T-cell (primary cell): ENCODE data around the gene PTX4. TPM values are rescaled to one million over a fixed set of nuclear protein-coding genes. Genes with fewer than 3 reads are reported as not detected.

Experiments
- ATAC-seq, 4 experiments: fragments of 200-7000 bp in 3 of 4; fragments of 150-1000 bp in 1 of 4; cut with Tn5 transposase; replicated peaks in 1 of 4; 1 replicate in 3 of 4; 2 replicates in 1 of 4; pipeline ENCODE4 v1.10.0; 2021; ENCODE audit warnings: moderate library complexity in 3 of 4, mild to moderate bottlenecking in 2 of 4, moderate number of reproducible peaks in 1 of 4
- CTCF ChIA-PET, 2 donors: fragments of 300-600 bp; sonication (Branson Sonifier 250); formaldehyde crosslinking; loops; one replicate each; lab custom pipeline; 2022; ENCODE audit warnings: antibody characterized with exemption in 2 of 2; lab: Charles Lee
- POLR2A ChIA-PET, 2 donors: fragments of 300-600 bp; sonication (Branson Sonifier 250); formaldehyde crosslinking; loops; one replicate each; lab custom pipeline; 2022; ENCODE audit warnings: antibody characterized with exemption in 2 of 2; lab: Charles Lee
- DNase-seq, 35 experiments: peaks; one replicate each; pipeline versions ENCODE4 v3.0.0 to v3.0.0-alpha.2; 2013 to 2023
- H3K27ac ChIP-seq: one replicate; pipeline ENCODE4 v1.5.1; 2013; ENCODE audit warnings: low read length
- H3K27me3 ChIP-seq, 2 experiments: replicated peaks in 1 of 2; 1 replicate in 1 of 2; 2 replicates in 1 of 2; pipeline versions ENCODE4 v1.6.1 to v1.7.0; 2013; ENCODE audit warnings: low read length in 1 of 2, mixed read lengths in 1 of 2; ENCODE audit not compliant: control insufficient read depth in 2 of 2, insufficient read depth in 2 of 2; ENCODE audit errors: extremely low read depth in 1 of 2
- H3K36me3 ChIP-seq, 2 donors: 1 replicate in 1 of 2; 2 replicates in 1 of 2; pipeline versions ENCODE4 v1.6.1 to v1.7.0; 2013; ENCODE audit warnings: low read length in 1 of 2; ENCODE audit not compliant: control insufficient read depth in 2 of 2, insufficient read depth in 1 of 2; ENCODE audit errors: extremely low read depth in 1 of 2
- H3K4me1 ChIP-seq, 2 experiments: 1 replicate in 1 of 2; 2 replicates in 1 of 2; pipeline versions ENCODE4 v1.6.1 to v1.7.0; 2013; ENCODE audit warnings: low read length in 2 of 2, mixed read lengths in 1 of 2; ENCODE audit not compliant: insufficient read depth in 2 of 2, control insufficient read depth in 1 of 2; ENCODE audit errors: extremely low read depth in 1 of 2
- H3K4me3 ChIP-seq, 2 donors: 1 replicate in 1 of 2; 2 replicates in 1 of 2; pipeline versions ENCODE4 v1.5.1 to v1.7.0; 2013; ENCODE audit warnings: mild to moderate bottlenecking in 2 of 2, low read length in 1 of 2, moderate library complexity in 1 of 2; ENCODE audit not compliant: control insufficient read depth in 1 of 2; ENCODE audit errors: extremely low read depth in 1 of 2
- H3K9me3 ChIP-seq: 2 replicates; pipeline ENCODE4 v1.7.0; 2013
- H3K27ac Mint-ChIP-seq, 2 donors: one replicate each; pipeline ENCODE4 v1.8.0; 2020 to 2021; ENCODE audit warnings: mild to moderate bottlenecking in 2 of 2, mixed read lengths in 2 of 2
- H3K27me3 Mint-ChIP-seq, 2 donors: one replicate each; pipeline ENCODE4 v1.8.0; 2021 to 2022; ENCODE audit warnings: mixed read lengths in 2 of 2
- H3K36me3 Mint-ChIP-seq: one replicate; pipeline ENCODE4 v1.8.0; 2021; ENCODE audit warnings: mixed read lengths
- H3K4me1 Mint-ChIP-seq, 3 donors: one replicate each; pipeline ENCODE4 v1.8.0; 2020 to 2022; ENCODE audit warnings: mixed read lengths in 3 of 3, mild to moderate bottlenecking in 1 of 3
- H3K4me3 Mint-ChIP-seq, 3 donors: one replicate each; pipeline ENCODE4 v1.8.0; 2020 to 2022; ENCODE audit warnings: mild to moderate bottlenecking in 3 of 3, mixed read lengths in 3 of 3, moderate library complexity in 3 of 3
- H3K9me3 Mint-ChIP-seq, 3 donors: one replicate each; pipeline ENCODE4 v1.8.0; 2020 to 2022; ENCODE audit warnings: mixed read lengths in 3 of 3
- WGBS: methylation state at CpG from one replicate; pipeline ENCODE4 v1.1.5; 2013; ENCODE audit warnings: missing lambda C conversion rate; ENCODE audit not compliant: insufficient coverage; 5-methylcytosine and 5-hydroxymethylcytosine counted together
- total RNA-seq, 35 experiments: library from RNA in 6 of 35; stranded (reverse) in 6 of 35; fragments of 120-200 nt in 1 of 35; gene quantifications; one replicate each; pipeline versions ENCODE4 v1.2.1 to v1.2.4 and lab custom pipeline; 2013 to 2026

PTX4 gene
- total RNA-seq, 5 donors from 2014 or later (not counting 1 experiment from before 2014, with no cell fraction given) = 0.26 TPM; not detected in 4

DNA sequence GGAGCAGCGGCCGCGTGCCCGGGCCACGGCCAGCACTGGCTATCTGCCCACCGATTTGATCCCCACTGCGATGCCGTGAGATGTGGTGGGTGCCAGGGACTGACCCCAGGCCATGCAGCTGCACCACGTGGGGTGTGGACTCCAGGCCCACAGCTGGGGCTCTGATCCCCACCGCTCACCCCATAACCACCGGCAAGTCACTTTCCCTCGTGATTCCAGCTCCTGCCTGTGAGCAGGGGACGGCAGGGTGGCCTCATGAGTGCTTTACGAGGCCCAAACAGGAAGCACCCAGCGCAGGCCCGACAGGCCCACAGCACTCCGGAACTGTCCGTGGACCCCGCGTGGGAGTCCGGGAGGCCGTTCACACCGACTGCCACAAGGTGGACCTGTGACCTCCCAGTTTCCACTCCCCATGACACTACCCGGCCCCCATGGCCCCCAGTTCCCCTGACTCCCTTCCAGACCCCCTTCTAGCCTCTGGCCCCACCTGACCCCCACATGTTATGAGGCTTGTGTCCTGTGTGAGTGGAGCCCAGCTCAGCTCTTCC, 616 bp downstream of the PTX4 start:
- Mint-ChIP-seq H3K4me1 (peaks cover 9 to 11% (median 11%) of the 10 kb centered on the region in 3 donors), H3K27me3 (no peaks in the 10 kb centered on the region), H3K9me3 (no peaks in the 10 kb centered on the region), H3K4me3 (no peak overlapping the region), H3K27ac (no peak overlapping the region), H3K36me3 (no peaks in the 10 kb centered on the region)
- Histone ChIP-seq H3K4me3 (no peak overlapping the region), H3K27me3 (peaks cover 0 to 5% of the 10 kb centered on the region in 2 experiments), H3K36me3 (no peaks in the 10 kb centered on the region), H3K4me1 (peaks cover 11% of the 10 kb centered on the region in 2 experiments), H3K9me3 (no peaks in the 10 kb centered on the region), H3K27ac (no peak overlapping the region)
- ChIA-PET POLR2A (no interaction called here), CTCF (no interaction called here)
- ATAC-seq (no peak), DNase-seq (no peak)
- 94% methylated on average over 17 of the region's 24 CpGs for WGBS

DNA sequence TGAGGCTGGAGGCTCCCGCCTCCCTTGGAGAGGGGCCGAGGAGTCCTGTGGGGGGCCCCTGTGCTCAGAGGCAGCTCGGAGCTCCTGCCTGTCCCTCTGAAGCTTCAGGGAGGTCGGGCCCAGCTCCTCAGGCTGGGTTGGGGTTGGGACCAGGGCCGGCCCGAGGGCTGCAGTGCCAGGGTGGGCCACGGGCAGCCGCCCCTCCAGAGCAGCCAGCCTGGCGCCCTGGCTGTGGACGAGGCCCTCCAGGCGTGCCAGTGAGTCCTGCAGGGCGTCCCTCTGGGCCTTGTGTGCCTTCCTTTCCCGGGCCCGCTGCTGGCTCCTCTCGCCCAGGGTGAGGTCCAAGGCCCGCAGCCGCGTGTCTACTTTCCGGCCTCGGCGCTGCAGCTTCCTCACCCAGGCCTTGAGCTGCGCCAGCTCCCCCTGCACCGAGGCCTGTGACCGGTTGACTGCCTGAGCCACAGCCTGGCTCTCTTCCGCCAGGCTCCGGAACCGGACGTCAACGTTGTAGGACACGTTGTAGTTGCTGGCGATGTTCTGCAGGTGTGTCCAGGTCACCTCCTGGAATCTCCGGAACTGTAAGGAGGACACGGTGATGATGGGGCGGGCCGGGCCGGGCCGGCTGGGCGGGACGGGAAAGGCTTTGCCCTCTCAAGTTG, 1.2 kb downstream of the PTX4 start:
- H3K36me3 Mint-ChIP-seq = no peaks in the 10 kb centered on the region
- ChIA-PET POLR2A (no interaction called here), CTCF (no interaction called here)
- Histone ChIP-seq H3K4me3 (no peak overlapping the region), H3K4me1 (peaks cover 5 to 6% of the 10 kb centered on the region in 2 experiments), H3K9me3 (no peaks in the 10 kb centered on the region), H3K36me3 (no peaks in the 10 kb centered on the region), H3K27me3 (peaks cover 0 to 6% of the 10 kb centered on the region in 2 experiments), H3K27ac (no peak overlapping the region)
- peaks cover 3 to 6% (median 5%) of the 10 kb centered on the region in 3 donors for H3K4me1 Mint-ChIP-seq
- no peak overlapping the region for H3K27ac Mint-ChIP-seq
- DNase-seq (no peak), ATAC-seq (no peak)
- no peak overlapping the region for H3K4me3 Mint-ChIP-seq
- no peaks in the 10 kb centered on the region for H3K9me3 Mint-ChIP-seq
- no peaks in the 10 kb centered on the region for H3K27me3 Mint-ChIP-seq
- 89% methylated on average over 36 of the region's 39 CpGs for WGBS

DNA sequence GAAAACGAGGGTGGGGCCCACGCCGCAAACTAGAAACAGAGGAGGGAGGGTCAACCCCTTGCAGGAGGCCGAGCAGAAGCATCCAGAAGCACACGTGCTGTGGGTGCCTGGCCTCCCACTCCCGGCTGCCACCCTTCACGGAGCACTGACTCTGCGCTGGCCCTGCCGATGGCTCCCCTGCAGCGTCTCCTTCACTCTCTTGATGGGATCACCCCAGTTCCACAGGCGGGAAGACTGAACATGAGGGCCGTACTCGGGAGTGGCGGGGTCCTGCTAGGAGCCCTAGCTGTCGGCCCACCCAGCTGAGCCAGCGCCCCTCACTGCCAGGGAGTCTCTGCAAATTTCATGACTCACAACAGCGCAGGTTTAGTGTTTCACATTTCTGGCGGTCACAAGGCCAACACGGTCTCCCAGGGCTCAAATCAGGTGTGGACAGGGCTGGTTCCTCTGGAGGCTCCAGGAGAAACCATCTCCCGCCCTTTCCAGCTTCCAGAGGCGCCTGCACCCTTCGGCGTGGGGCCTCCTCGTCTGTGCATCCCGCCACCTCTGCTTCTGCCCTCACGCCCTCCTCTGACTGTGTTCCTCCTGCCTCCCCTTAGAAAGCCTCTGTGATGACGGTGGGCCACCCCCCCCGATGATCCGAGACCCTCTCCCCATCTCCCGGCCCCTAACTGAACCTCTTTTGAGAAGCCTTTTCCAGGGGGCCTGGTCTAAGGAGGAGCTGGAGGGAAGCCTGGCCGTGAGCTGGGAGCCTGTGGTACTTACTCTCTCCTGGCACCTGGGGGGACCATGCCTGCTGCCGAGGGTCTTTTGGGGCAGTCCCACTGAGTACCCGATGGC, 2.0 kb downstream of the PTX4 start:
- Histone ChIP-seq H3K27me3 (peaks cover 0 to 14% of the 10 kb centered on the region in 2 experiments), H3K36me3 (no peaks in the 10 kb centered on the region), H3K4me1 (peaks cover 0 to 4% of the 10 kb centered on the region in 2 experiments), H3K9me3 (no peaks in the 10 kb centered on the region), H3K4me3 (no peak overlapping the region), H3K27ac (no peak overlapping the region)
- DNase-seq (no peak), ATAC-seq (no peak)
- Mint-ChIP-seq H3K4me3 (no peak overlapping the region), H3K27me3 (no peaks in the 10 kb centered on the region), H3K4me1 (peaks cover 0 to 3% (median 0%) of the 10 kb centered on the region in 3 donors), H3K36me3 (no peaks in the 10 kb centered on the region), H3K27ac (no peak overlapping the region), H3K9me3 (no peaks in the 10 kb centered on the region)
- CTCF ChIA-PET = no interaction called here
- 84% methylated on average over 28 of the region's 33 CpGs for WGBS
- POLR2A ChIA-PET = no interaction called here

- peaks cover 0 to 15% of the 10 kb centered on the region in 2 experiments for H3K27me3 ChIP-seq
- H3K4me3 ChIP-seq = no peak overlapping the region
- peaks cover 0 to 4% of the 10 kb centered on the region in 2 experiments for H3K4me1 ChIP-seq
- CTCF ChIA-PET = no interaction called here
- Mint-ChIP-seq H3K27me3 (no peaks in the 10 kb centered on the region), H3K27ac (no peak overlapping the region), H3K36me3 (no peaks in the 10 kb centered on the region), H3K4me1 (peaks cover 0 to 2% (median 0%) of the 10 kb centered on the region in 3 donors), H3K4me3 (no peak overlapping the region), H3K9me3 (no peaks in the 10 kb centered on the region)
- H3K27ac ChIP-seq = no peak overlapping the region
- ATAC-seq = no peak
- no peak for DNase-seq
- no peaks in the 10 kb centered on the region for H3K9me3 ChIP-seq
- H3K36me3 ChIP-seq = no peaks in the 10 kb centered on the region
- 94% methylated on average over 40 of the region's 40 CpGs for WGBS
- POLR2A ChIA-PET = no interaction called here
Measured at GRCh38 chr16:1485847-1486496, 2.8 kb downstream of the PTX4 start.

GRCh38 chr16:1481906-1482835, 6.6 kb downstream of the PTX4 start:
- Histone ChIP-seq H3K4me3 (no peak overlapping the region), H3K27me3 (peaks cover 0 to 15% of the 10 kb centered on the region in 2 experiments), H3K4me1 (no peaks in the 10 kb centered on the region), H3K27ac (no peak overlapping the region), H3K36me3 (no peaks in the 10 kb centered on the region), H3K9me3 (no peaks in the 10 kb centered on the region)
- H3K9me3 Mint-ChIP-seq = no peaks in the 10 kb centered on the region
- WGBS = 92% methylated on average over 19 of the region's 28 CpGs
- no peaks in the 10 kb centered on the region for H3K36me3 Mint-ChIP-seq
- H3K27ac Mint-ChIP-seq = no peak overlapping the region
- H3K4me1 Mint-ChIP-seq = peaks cover 0 to 2% (median 0%) of the 10 kb centered on the region in 3 donors
- no peak overlapping the region for H3K4me3 Mint-ChIP-seq
- ChIA-PET CTCF (no interaction called here), POLR2A (no interaction called here)
- H3K27me3 Mint-ChIP-seq = no peaks in the 10 kb centered on the region
- no peak for ATAC-seq
- no peak for DNase-seq
